ENCODE measurements around the gene TMEM164.

TMEM164 gene

GRCh38 chrX:110082161-110082560 lies 79.2 kb downstream of the TMEM164 start:
- TF ChIP-seq CTCF (conservative IDR thresholded peaks at IDR 0.05; ENCODE audit: low read depth, low read length): no peak
- Histone ChIP-seq H4K20me1 (ENCODE audit: insufficient read depth) (no peaks in the 10 kb centered on the region), H3K27ac (no peak overlapping the region), H3K4me3 (IDR thresholded peaks at IDR 0.05; ENCODE audit: insufficient read depth, low read depth, low read length) (no peak overlapping the region), H3K27me3 (ENCODE audit: insufficient read depth, low read depth) (no peaks in the 10 kb centered on the region), H3K4me1 (ENCODE audit: low read depth, poor library complexity, severe bottlenecking) (no peaks in the 10 kb centered on the region), H3K4me2 (no peak overlapping the region), H3K79me2 (ENCODE audit: insufficient read depth, low read depth) (no peaks in the 10 kb centered on the region), H2AFZ (ENCODE audit: low read depth) (no peak overlapping the region), H3K36me3 (ENCODE audit: insufficient read depth) (no peaks in the 10 kb centered on the region), H3K9ac (no peak overlapping the region)

- Histone ChIP-seq H3K4me3 (IDR thresholded peaks at IDR 0.05; ENCODE audit: insufficient read depth, low read depth, low read length) (no peak overlapping the region), H3K9ac (no peak overlapping the region), H3K79me2 (ENCODE audit: insufficient read depth, low read depth) (no peaks in the 10 kb centered on the region), H3K36me3 (ENCODE audit: insufficient read depth) (no peaks in the 10 kb centered on the region), H3K4me2 (no peak overlapping the region), H2AFZ (ENCODE audit: low read depth) (no peak overlapping the region), H3K27me3 (ENCODE audit: insufficient read depth, low read depth) (no peaks in the 10 kb centered on the region), H3K4me1 (ENCODE audit: low read depth, poor library complexity, severe bottlenecking) (no peaks in the 10 kb centered on the region), H3K27ac (no peak overlapping the region), H4K20me1 (ENCODE audit: insufficient read depth) (no peaks in the 10 kb centered on the region)
- TF ChIP-seq CTCF (conservative IDR thresholded peaks at IDR 0.05; ENCODE audit: low read depth, low read length): no peak
Observed at GRCh38 chrX:110086162-110086915, 83.4 kb downstream of the TMEM164 start.

GRCh38 chrX:110086916-110087484 lies 84.1 kb downstream of the TMEM164 start:
- H3K27ac ChIP-seq: no peak overlapping the region
- H3K4me3 ChIP-seq (IDR thresholded peaks at IDR 0.05; ENCODE audit: insufficient read depth, low read depth, low read length): no peak overlapping the region
- no peaks in the 10 kb centered on the region for H4K20me1 ChIP-seq (ENCODE audit: insufficient read depth)
- H3K27me3 ChIP-seq (ENCODE audit: insufficient read depth, low read depth): no peaks in the 10 kb centered on the region
- H3K79me2 ChIP-seq (ENCODE audit: insufficient read depth, low read depth): no peaks in the 10 kb centered on the region
- H2AFZ ChIP-seq (ENCODE audit: low read depth): no peak overlapping the region
- H3K9ac ChIP-seq: no peak overlapping the region
- no peak overlapping the region for H3K4me2 ChIP-seq
- no peak for TF ChIP-seq CTCF (conservative IDR thresholded peaks at IDR 0.05; ENCODE audit: low read depth, low read length)
- H3K4me1 ChIP-seq (ENCODE audit: low read depth, poor library complexity, severe bottlenecking): no peaks in the 10 kb centered on the region
- H3K36me3 ChIP-seq (ENCODE audit: insufficient read depth): no peaks in the 10 kb centered on the region

- H3K4me3 ChIP-seq (IDR thresholded peaks at IDR 0.05; ENCODE audit: insufficient read depth, low read depth, low read length): no peak overlapping the region
- no peak overlapping the region for H3K4me2 ChIP-seq
- no peaks in the 10 kb centered on the region for H3K27me3 ChIP-seq (ENCODE audit: insufficient read depth, low read depth)
- no peaks in the 10 kb centered on the region for H3K36me3 ChIP-seq (ENCODE audit: insufficient read depth)
- H3K4me1 ChIP-seq (ENCODE audit: low read depth, poor library complexity, severe bottlenecking): no peaks in the 10 kb centered on the region
- no peak overlapping the region for H3K27ac ChIP-seq
- no peak overlapping the region for H3K9ac ChIP-seq
- no peak for TF ChIP-seq CTCF (conservative IDR thresholded peaks at IDR 0.05; ENCODE audit: low read depth, low read length)
- no peaks in the 10 kb centered on the region for H4K20me1 ChIP-seq (ENCODE audit: insufficient read depth)
- H2AFZ ChIP-seq (ENCODE audit: low read depth): no peak overlapping the region
- H3K79me2 ChIP-seq (ENCODE audit: insufficient read depth, low read depth): no peaks in the 10 kb centered on the region
Observed at GRCh38 chrX:110087485-110088356, 84.8 kb downstream of the TMEM164 start.

Measured in KMS-11 (cell line).